H1 (cell line): ENCODE results near the gene PARD3. TPM values are rescaled to one million over a fixed set of nuclear protein-coding genes. Genes with fewer than 3 reads are reported as not detected.

ENCODE experiments used
- BRCA1 ChIP-seq: IDR thresholded peaks from 2 replicates; pipeline ENCODE4 v1.6.1; 2012; ENCODE audit warnings: low read depth, low read length, improper control_type of control experiment
- PHF8 ChIP-seq: fragments of 200-600 bp; sonication (generic); conservative IDR thresholded peaks from 2 replicates; pipeline ENCODE4 v1.7.1; 2012; ENCODE audit warnings: low read depth, mild to moderate bottlenecking, inconsistent platforms, low read length, moderate library complexity
- SIN3A ChIP-seq, 2 experiments: IDR thresholded peaks in 1 of 2; conservative IDR thresholded peaks in 1 of 2; 2 replicates each; pipeline ENCODE4 v1.6.1; 2011 to 2012; ENCODE audit warnings: low read length in 2 of 2, improper control_type of control experiment in 1 of 2, low read depth in 1 of 2, mild to moderate bottlenecking in 1 of 2
- YY1 ChIP-seq: IDR thresholded peaks from 2 replicates; pipeline ENCODE4 v1.6.1; 2011; ENCODE audit warnings: low read depth, mild to moderate bottlenecking, low read length
- polyA plus RNA-seq, 7 experiments: library from polyadenylated mRNA; depleted of rRNA in 3 of 7; stranded (reverse) in 5 of 7; unstranded in 2 of 7; fragments of >200 nt in 5 of 7; fragments of 200-250 nt in 2 of 7; gene quantifications; 1 replicate in 5 of 7; 2 replicates in 1 of 7; 4 replicates in 1 of 7; pipeline versions ENCODE4 v1.2.1 to v1.2.3, GENCODE V29; 2011 to 2013; ENCODE audit warnings: missing spikeins in 2 of 7, mixed read lengths in 2 of 7
- total RNA-seq: library from RNA; stranded (reverse); fragmentation: NEBNext Ultra II Directional; extraction: Animal tissue kit (Norgen Biotek cat#: 25700); gene quantifications from 2 replicates; pipeline ENCODE4 v1.2.1, GENCODE V29; 2021

Gene PARD3
- total and polyA plus RNA-seq, 2 of the 8 experiments (the other 6 are each of a cell fraction or from before 2014, with no cell fraction given): 19.7 to 49.1 TPM

- no peak for TF ChIP-seq BRCA1
- TF ChIP-seq SIN3A (conservative IDR thresholded peaks at IDR 0.05 in 1 of 2, IDR thresholded peaks at IDR 0.05 in 1 of 2; ENCODE audit: low read depth in 1 of 2, low read length in 2 of 2): no peak
- TF ChIP-seq PHF8: no peak
- no peak for TF ChIP-seq YY1
- TF ChIP-seq, all 59 proteins: peak for 0
These were observed 97.7 kb downstream of the PARD3 start (continued) for GRCh38 chr10:34717429-34717828.
